Esophagus squamous epithelium (tissue), 4 donors: ENCODE data around the gene SYNE3.

Experiments used
- CTCF ChIP-seq, 6 experiments: fragments of 450-650 bp in 4 of 6; fragments of 200-600 bp in 2 of 6; sonication (generic) in 2 of 6; IDR thresholded peaks; one replicate each; pipeline ENCODE4 v1.5.1; 2016 to 2019; ENCODE audit warnings: antibody characterized with exemption in 6 of 6, mild to moderate bottlenecking in 4 of 6, moderate library complexity in 4 of 6
- POLR2A ChIP-seq, 4 donors: fragments of 450-650 bp; IDR thresholded peaks; one replicate each; pipeline ENCODE4 v1.6.1; 2017; ENCODE audit warnings: antibody characterized with exemption in 4 of 4, mild to moderate bottlenecking in 4 of 4, moderate library complexity in 3 of 4

GRCh38 chr14:95484296-95484695, 32.2 kb downstream of the SYNE3 start:
- no peak for TF ChIP-seq CTCF (IDR thresholded peaks at IDR 0.05)
- TF ChIP-seq POLR2A (IDR thresholded peaks at IDR 0.05), result no peak
